ENCODE results near the gene MYL4.

DNA sequence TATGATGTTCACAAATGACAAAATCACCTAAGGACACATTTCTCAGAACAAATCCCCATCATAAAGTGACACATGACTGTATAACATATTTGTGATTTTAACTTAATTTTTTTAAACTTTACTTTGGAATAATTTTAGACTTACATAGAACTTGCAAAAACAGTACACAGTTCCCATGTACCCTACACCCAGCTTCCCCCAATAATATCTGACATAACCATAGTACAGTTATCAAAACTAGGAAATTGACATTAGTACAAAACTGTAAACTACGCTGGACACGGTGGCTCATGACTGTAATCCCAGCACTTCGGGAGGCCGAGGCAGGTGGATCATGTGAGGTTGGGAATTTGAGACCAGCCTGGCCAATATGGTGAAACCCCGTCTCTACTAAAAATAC is 44.9 kb upstream of the MYL4 start:
- no peak for TF ChIP-seq CTCF (IDR thresholded peaks at IDR 0.05)
- no peak for TF ChIP-seq POLR2A (IDR thresholded peaks at IDR 0.05)
